CD4-positive, CD25-positive, alpha-beta regulatory T cell (primary cell): ENCODE results near the gene ZNF407. TPM values are rescaled to one million over a fixed set of nuclear protein-coding genes. Genes with fewer than 3 reads are reported as not detected.

ENCODE experiments used
- ATAC-seq, 2 donors: fragments of 150-1000 bp; cut with Tn5 transposase; one replicate each; pipeline ENCODE4 v1.10.0; 2021; ENCODE audit warnings: low read depth in 2 of 2, moderate number of reproducible peaks in 2 of 2, moderate library complexity in 1 of 2
- DNase-seq, 3 donors: peaks; one replicate each; pipeline versions ENCODE4 v3.0.0 to v3.0.0-alpha.2; 2012 to 2022; ENCODE audit warnings: mixed read lengths in 1 of 3
- H3K27ac ChIP-seq: one replicate; pipeline ENCODE4 v1.7.0; 2013; ENCODE audit warnings: mild to moderate bottlenecking, low read length; ENCODE audit not compliant: insufficient read depth, poor library complexity, severe bottlenecking
- H3K27me3 ChIP-seq: one replicate; pipeline ENCODE4 v1.7.0; 2013; ENCODE audit warnings: low read length; ENCODE audit not compliant: control insufficient read depth, insufficient read depth
- H3K36me3 ChIP-seq: one replicate; pipeline ENCODE4 v1.7.0; 2013; ENCODE audit warnings: mild to moderate bottlenecking, low read length, moderate library complexity; ENCODE audit not compliant: control insufficient read depth, insufficient read depth
- H3K4me1 ChIP-seq: 2 replicates; pipeline ENCODE4 v1.7.0; 2013; ENCODE audit warnings: mild to moderate bottlenecking, low read length; ENCODE audit not compliant: insufficient read depth, control insufficient read depth, poor library complexity, severe bottlenecking
- H3K4me3 ChIP-seq: one replicate; pipeline ENCODE4 v1.7.0; 2013; ENCODE audit warnings: low read depth, mild to moderate bottlenecking, low read length, moderate library complexity
- H3K9me3 ChIP-seq, 2 experiments: 1 replicate in 1 of 2; 2 replicates in 1 of 2; pipeline ENCODE4 v1.7.0; 2013; ENCODE audit warnings: low read length in 2 of 2, mild to moderate bottlenecking in 1 of 2, moderate library complexity in 1 of 2; ENCODE audit not compliant: control insufficient read depth in 2 of 2
- H3K27ac Mint-ChIP-seq, 3 donors: one replicate each; pipeline ENCODE4 v1.8.0; 2020 to 2022; ENCODE audit warnings: mild to moderate bottlenecking in 3 of 3, mixed read lengths in 3 of 3, moderate library complexity in 2 of 3
- H3K27me3 Mint-ChIP-seq: one replicate; pipeline ENCODE4 v1.8.0; 2022; ENCODE audit warnings: mild to moderate bottlenecking, mixed read lengths
- H3K36me3 Mint-ChIP-seq: one replicate; pipeline ENCODE4 v1.8.0; 2020; ENCODE audit warnings: mixed read lengths
- H3K4me1 Mint-ChIP-seq, 4 donors: one replicate each; pipeline ENCODE4 v1.8.0; 2020 to 2022; ENCODE audit warnings: mixed read lengths in 4 of 4, mild to moderate bottlenecking in 1 of 4
- H3K4me3 Mint-ChIP-seq, 4 donors: one replicate each; pipeline ENCODE4 v1.8.0; 2020 to 2022; ENCODE audit warnings: mild to moderate bottlenecking in 4 of 4, mixed read lengths in 4 of 4, moderate library complexity in 3 of 4
- H3K9me3 Mint-ChIP-seq, 7 donors: one replicate each; pipeline ENCODE4 v1.8.0; 2020 to 2022; ENCODE audit warnings: mixed read lengths in 7 of 7, mild to moderate bottlenecking in 3 of 7, moderate library complexity in 2 of 7
- polyA plus RNA-seq, 4 donors: library from polyadenylated mRNA; unstranded; fragments of 300-500 nt; fragmentation: Illumina TruSeq; gene quantifications; one replicate each; pipeline ENCODE4 v1.2.3, GENCODE V29; 2021
- total RNA-seq: library from RNA; stranded (reverse); gene quantifications from one replicate; pipeline ENCODE4 v1.2.3, GENCODE V29; 2022

The ZNF407 gene
- total and polyA plus RNA-seq, 5 donors from 2014 or later, result 2.0 to 34.0 (median 3.8) TPM

- Histone ChIP-seq H3K4me3 (peak overlapping the region; percentile 46), H3K27ac (no peak overlapping the region), H3K27me3 (no peaks in the 10 kb centered on the region), H3K9me3 (no peaks in the 10 kb centered on the region), H3K36me3 (peaks cover 31% of the 10 kb centered on the region), H3K4me1 (peaks cover 11% of the 10 kb centered on the region)
- Mint-ChIP-seq H3K9me3 (no peaks in the 10 kb centered on the region), H3K36me3 (peaks cover 38% of the 10 kb centered on the region), H3K27me3 (no peaks in the 10 kb centered on the region), H3K4me1 (peaks cover 18 to 37% (median 23%) of the 10 kb centered on the region in 4 donors), H3K4me3 (peak overlapping the region; percentile 4 to 78 (median 63)), H3K27ac (peak overlapping the region; percentile 83 to 88 (median 85))
- ATAC-seq (no peak), DNase-seq (no peak)
Measured at GRCh38 chr18:74631212-74631611, 33.5 kb downstream of the ZNF407 start.

GRCh38 chr18:74631623-74632350 is 34.1 kb downstream of the ZNF407 start:
- H3K27ac Mint-ChIP-seq, result peak overlapping the region; percentile 59 to 85 (median 83)
- H3K4me1 Mint-ChIP-seq, result peaks cover 18 to 34% (median 21%) of the 10 kb centered on the region in 4 donors
- peak overlapping the region; percentile 4 to 78 (median 63) for H3K4me3 Mint-ChIP-seq
- peak in 2 of 3 donors; percentile 24 to 45 for DNase-seq
- peak; percentile 57 to 64 for ATAC-seq
- Histone ChIP-seq H3K4me3 (peak overlapping the region; percentile 46), H3K9me3 (no peaks in the 10 kb centered on the region), H3K36me3 (peaks cover 31% of the 10 kb centered on the region), H3K4me1 (peaks cover 11% of the 10 kb centered on the region), H3K27me3 (no peaks in the 10 kb centered on the region), H3K27ac (no peak overlapping the region)
- H3K9me3 Mint-ChIP-seq, result no peaks in the 10 kb centered on the region
- H3K27me3 Mint-ChIP-seq, result no peaks in the 10 kb centered on the region
- peaks cover 38% of the 10 kb centered on the region for H3K36me3 Mint-ChIP-seq

- Mint-ChIP-seq H3K4me3 (peak overlapping the region in 2 of 4 donors; percentile 74 to 78), H3K9me3 (no peaks in the 10 kb centered on the region), H3K36me3 (peaks cover 38% of the 10 kb centered on the region), H3K27me3 (no peaks in the 10 kb centered on the region), H3K4me1 (peaks cover 18 to 29% (median 19%) of the 10 kb centered on the region in 4 donors), H3K27ac (peak overlapping the region; percentile 59 to 85 (median 83))
- Histone ChIP-seq H3K27me3 (no peaks in the 10 kb centered on the region), H3K4me1 (peaks cover 11% of the 10 kb centered on the region), H3K9me3 (no peaks in the 10 kb centered on the region), H3K36me3 (peaks cover 31% of the 10 kb centered on the region), H3K4me3 (no peak overlapping the region), H3K27ac (no peak overlapping the region)
- ATAC-seq, result no peak
- no peak for DNase-seq
Measured at GRCh38 chr18:74632351-74632679, 34.6 kb downstream of the ZNF407 start.

GRCh38 chr18:74632856-74633255 is 35.2 kb downstream of the ZNF407 start:
- DNase-seq, result no peak
- Histone ChIP-seq H3K27me3 (no peaks in the 10 kb centered on the region), H3K4me1 (peaks cover 11% of the 10 kb centered on the region), H3K27ac (no peak overlapping the region), H3K36me3 (peaks cover 33% of the 10 kb centered on the region), H3K9me3 (no peaks in the 10 kb centered on the region), H3K4me3 (no peak overlapping the region)
- H3K9me3 Mint-ChIP-seq, result no peaks in the 10 kb centered on the region
- ATAC-seq, result no peak
- H3K4me3 Mint-ChIP-seq, result no peak overlapping the region
- H3K27ac Mint-ChIP-seq, result peak overlapping the region in 2 of 3 donors; percentile 59 to 83
- peaks cover 40% of the 10 kb centered on the region for H3K36me3 Mint-ChIP-seq
- H3K27me3 Mint-ChIP-seq, result no peaks in the 10 kb centered on the region
- peaks cover 16 to 27% (median 18%) of the 10 kb centered on the region in 4 donors for H3K4me1 Mint-ChIP-seq

- Mint-ChIP-seq H3K4me3 (no peak overlapping the region), H3K27me3 (no peaks in the 10 kb centered on the region), H3K27ac (peak overlapping the region in 1 of 3 donors; percentile 83), H3K36me3 (peaks cover 45% of the 10 kb centered on the region), H3K4me1 (peaks cover 18 to 26% (median 19%) of the 10 kb centered on the region in 4 donors), H3K9me3 (no peaks in the 10 kb centered on the region)
- H3K9me3 ChIP-seq, result no peaks in the 10 kb centered on the region
- no peak overlapping the region for H3K27ac ChIP-seq
- H3K4me3 ChIP-seq, result no peak overlapping the region
- ATAC-seq, result no peak
- no peak for DNase-seq
- peaks cover 33% of the 10 kb centered on the region for H3K36me3 ChIP-seq
- H3K27me3 ChIP-seq, result no peaks in the 10 kb centered on the region
- H3K4me1 ChIP-seq, result peaks cover 11% of the 10 kb centered on the region
Measured at GRCh38 chr18:74633652-74634352, 36.1 kb downstream of the ZNF407 start.

- peaks cover 18 to 25% (median 20%) of the 10 kb centered on the region in 4 donors for H3K4me1 Mint-ChIP-seq
- H3K36me3 Mint-ChIP-seq, result peaks cover 47% of the 10 kb centered on the region
- DNase-seq (no peak), ATAC-seq (no peak)
- H3K27ac ChIP-seq, result no peak overlapping the region
- no peak overlapping the region for H3K4me3 Mint-ChIP-seq
- peaks cover 35% of the 10 kb centered on the region for H3K36me3 ChIP-seq
- no peaks in the 10 kb centered on the region for H3K27me3 Mint-ChIP-seq
- no peak overlapping the region for H3K4me3 ChIP-seq
- no peaks in the 10 kb centered on the region for H3K27me3 ChIP-seq
- no peak overlapping the region for H3K27ac Mint-ChIP-seq
- H3K4me1 ChIP-seq, result peaks cover 11% of the 10 kb centered on the region
- no peaks in the 10 kb centered on the region for H3K9me3 ChIP-seq
- H3K9me3 Mint-ChIP-seq, result no peaks in the 10 kb centered on the region
Measured at GRCh38 chr18:74635224-74635975, 37.7 kb downstream of the ZNF407 start.

- Mint-ChIP-seq H3K36me3 (peaks cover 51% of the 10 kb centered on the region), H3K4me1 (peaks cover 5 to 13% (median 8%) of the 10 kb centered on the region in 4 donors)
Measured at GRCh38 chr18:74637070-74637469, 39.4 kb downstream of the ZNF407 start.

More at GRCh38 chr18:74637070-74637469, 39.4 kb downstream of the ZNF407 start:
- DNase-seq, result no peak
- H3K27me3 Mint-ChIP-seq, result no peaks in the 10 kb centered on the region
- H3K36me3 ChIP-seq, result peaks cover 33% of the 10 kb centered on the region
- H3K9me3 ChIP-seq, result no peaks in the 10 kb centered on the region
- H3K27ac Mint-ChIP-seq, result no peak overlapping the region
- ATAC-seq, result no peak
- no peak overlapping the region for H3K4me3 ChIP-seq
- H3K4me1 ChIP-seq, result no peaks in the 10 kb centered on the region
- H3K27me3 ChIP-seq, result no peaks in the 10 kb centered on the region
- no peak overlapping the region for H3K27ac ChIP-seq
- no peaks in the 10 kb centered on the region for H3K9me3 Mint-ChIP-seq
- no peak overlapping the region for H3K4me3 Mint-ChIP-seq
